ENCODE results near the gene HOXB8. TPM values are rescaled to one million over a fixed set of nuclear protein-coding genes. Genes with fewer than 3 reads are reported as not detected.

The HOXB8 gene
- total RNA-seq, 2 donors from 2014 or later = 0.09 to 0.97 TPM

DNA sequence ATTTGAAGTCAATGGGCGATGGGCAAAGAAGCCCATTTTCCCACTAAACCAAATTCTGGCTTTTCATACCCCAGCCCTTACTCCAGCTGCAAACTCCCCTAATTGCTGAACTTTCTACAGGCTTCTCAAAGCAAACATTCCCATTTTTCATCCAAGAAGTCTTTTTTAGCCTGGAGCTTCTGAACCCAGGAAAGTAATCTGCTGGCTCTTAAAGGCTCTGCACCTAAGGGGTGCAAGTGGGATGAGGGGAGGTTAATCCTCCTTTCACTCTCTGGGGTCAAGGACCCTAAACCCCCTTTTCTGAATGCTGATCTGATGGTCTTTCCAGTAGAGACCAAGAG is 6.6 kb downstream of the HOXB8 start:
- WGBS = 100% methylated on average over 1 of the region's 1 CpG
- Histone ChIP-seq H3K27me3 (replicated peaks; ENCODE audit: insufficient read depth) (peaks cover 55% of the 10 kb centered on the region), H3K9me3 (no peaks in the 10 kb centered on the region), H3K4me1 (replicated peaks) (peaks cover 3% of the 10 kb centered on the region), H3K36me3 (no peaks in the 10 kb centered on the region), H3K27ac (no peak overlapping the region), H3K4me3 (no peak overlapping the region)
- DNase-seq (ENCODE audit: low spot score) = no peak
- intact Hi-C loops (cut with DNase I) = no loop called here
- TF ChIP-seq POLR2AphosphoS5 (IDR thresholded peaks at IDR 0.05) = no peak
- TF ChIP-seq, protein P1, sequence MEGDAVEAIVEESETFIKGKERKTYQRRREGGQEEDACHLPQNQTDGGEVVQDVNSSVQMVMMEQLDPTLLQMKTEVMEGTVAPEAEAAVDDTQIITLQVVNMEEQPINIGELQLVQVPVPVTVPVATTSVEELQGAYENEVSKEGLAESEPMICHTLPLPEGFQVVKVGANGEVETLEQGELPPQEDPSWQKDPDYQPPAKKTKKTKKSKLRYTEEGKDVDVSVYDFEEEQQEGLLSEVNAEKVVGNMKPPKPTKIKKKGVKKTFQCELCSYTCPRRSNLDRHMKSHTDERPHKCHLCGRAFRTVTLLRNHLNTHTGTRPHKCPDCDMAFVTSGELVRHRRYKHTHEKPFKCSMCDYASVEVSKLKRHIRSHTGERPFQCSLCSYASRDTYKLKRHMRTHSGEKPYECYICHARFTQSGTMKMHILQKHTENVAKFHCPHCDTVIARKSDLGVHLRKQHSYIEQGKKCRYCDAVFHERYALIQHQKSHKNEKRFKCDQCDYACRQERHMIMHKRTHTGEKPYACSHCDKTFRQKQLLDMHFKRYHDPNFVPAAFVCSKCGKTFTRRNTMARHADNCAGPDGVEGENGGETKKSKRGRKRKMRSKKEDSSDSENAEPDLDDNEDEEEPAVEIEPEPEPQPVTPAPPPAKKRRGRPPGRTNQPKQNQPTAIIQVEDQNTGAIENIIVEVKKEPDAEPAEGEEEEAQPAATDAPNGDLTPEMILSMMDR (IDR thresholded peaks at IDR 0.05) = no peak
- TF ChIP-seq POLR2A (IDR thresholded peaks at IDR 0.05) = no peak

DNA sequence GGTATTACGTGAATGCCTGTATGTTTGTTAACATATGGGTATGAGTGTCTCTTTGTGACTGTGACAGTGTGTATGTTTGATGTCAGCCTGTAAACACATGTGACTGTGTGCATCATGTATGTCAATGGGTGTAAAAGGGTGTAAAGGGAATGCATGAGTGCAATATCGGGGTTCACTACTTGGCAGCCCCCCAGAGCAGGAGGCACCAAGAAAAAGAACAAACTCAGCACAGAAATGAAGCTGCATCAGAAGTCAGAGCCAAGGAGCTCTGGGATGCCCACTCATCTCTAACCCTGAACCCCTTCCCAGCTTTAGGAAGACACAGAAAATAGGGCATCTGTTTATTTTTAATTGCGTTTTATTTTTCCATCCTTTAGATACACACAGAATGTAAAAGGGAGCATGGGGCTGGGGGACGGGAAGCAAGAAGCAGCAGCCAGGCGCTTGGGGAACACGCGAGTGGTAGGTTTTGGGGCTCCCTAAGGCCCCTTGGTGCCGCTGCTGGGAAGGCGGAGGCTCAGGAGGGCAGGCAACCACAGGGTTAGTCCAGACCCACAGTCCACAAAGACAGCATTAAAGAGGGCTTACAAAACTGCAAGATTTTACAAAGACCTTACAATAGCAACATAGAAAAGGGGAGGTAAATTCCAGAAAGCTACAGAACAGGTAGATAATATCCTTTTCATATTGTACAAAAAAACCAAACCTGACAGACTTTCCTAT is 8.0 kb downstream of the HOXB8 start:
- H3K4me3 ChIP-seq = no peak overlapping the region
- no peaks in the 10 kb centered on the region for H3K36me3 ChIP-seq
- TF ChIP-seq POLR2AphosphoS5 (IDR thresholded peaks at IDR 0.05) = no peak
- TF ChIP-seq POLR2A (IDR thresholded peaks at IDR 0.05) = no peak
- TF ChIP-seq, protein P1 (IDR thresholded peaks at IDR 0.05) = no peak
- H3K9me3 ChIP-seq = no peaks in the 10 kb centered on the region
- no peak overlapping the region for H3K27ac ChIP-seq
- DNase-seq (ENCODE audit: low spot score) = no peak
- intact Hi-C loops (cut with DNase I) = no loop called here
- WGBS = 77% methylated on average over 9 of the region's 9 CpGs
- peaks cover 3% of the 10 kb centered on the region for H3K4me1 ChIP-seq (replicated peaks)
- peaks cover 60% of the 10 kb centered on the region for H3K27me3 ChIP-seq (replicated peaks; ENCODE audit: insufficient read depth)

DNA sequence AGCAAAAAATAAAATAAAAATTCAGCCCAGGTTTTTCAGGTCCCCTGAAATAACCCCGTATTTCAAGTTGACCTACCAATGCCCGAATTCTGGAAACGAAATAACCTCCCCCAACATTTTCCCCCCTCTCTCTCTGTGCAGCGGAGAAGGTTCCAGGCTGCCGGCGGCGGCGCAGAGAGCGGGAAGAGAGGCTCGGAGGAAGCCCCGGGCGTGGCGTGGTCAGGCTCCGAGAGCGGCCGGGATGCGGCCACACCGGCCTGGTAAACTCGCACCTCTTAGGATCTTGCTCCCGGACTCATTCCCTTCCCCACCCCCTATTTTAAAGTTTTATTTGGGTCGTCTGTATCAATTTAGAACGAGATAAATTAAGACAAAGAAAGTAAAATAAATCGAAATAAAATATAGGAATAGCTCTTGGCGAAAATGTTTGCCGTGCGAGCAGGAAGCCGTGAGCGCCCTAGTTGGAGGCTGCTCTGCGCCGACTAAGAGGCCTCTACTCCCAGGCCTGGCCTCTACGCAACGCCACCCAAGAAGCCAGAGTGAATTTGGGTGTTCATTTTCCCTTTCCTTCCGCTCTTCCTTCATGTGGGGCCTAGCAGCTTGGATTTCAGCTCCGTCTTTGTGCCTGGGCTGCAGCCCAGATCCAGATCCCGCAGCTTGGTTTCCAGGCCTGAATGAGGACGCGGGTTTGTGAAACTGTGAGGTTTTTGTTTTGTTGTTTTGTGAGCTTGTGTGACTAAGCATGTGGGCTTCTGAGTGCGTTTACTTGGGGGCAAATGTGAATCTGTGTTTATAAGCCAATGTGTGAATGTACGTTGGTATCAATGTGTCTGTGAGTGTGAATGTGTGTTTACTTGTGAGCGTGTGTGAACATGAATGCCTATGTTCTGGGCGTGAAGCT is 8.9 kb downstream of the HOXB8 start:
- DNase-seq (ENCODE audit: low spot score) = no peak
- no peak overlapping the region for H3K27ac ChIP-seq
- H3K27me3 ChIP-seq (replicated peaks; ENCODE audit: insufficient read depth) = peaks cover 61% of the 10 kb centered on the region
- no peaks in the 10 kb centered on the region for H3K9me3 ChIP-seq
- no peak overlapping the region for H3K4me3 ChIP-seq
- no peak for TF ChIP-seq POLR2A (IDR thresholded peaks at IDR 0.05)
- no peak for TF ChIP-seq POLR2AphosphoS5 (IDR thresholded peaks at IDR 0.05)
- TF ChIP-seq, protein P1 (IDR thresholded peaks at IDR 0.05) = no peak
- peaks cover 3% of the 10 kb centered on the region for H3K4me1 ChIP-seq (replicated peaks)
- WGBS = 65% methylated on average over 41 of the region's 41 CpGs
- H3K36me3 ChIP-seq = no peaks in the 10 kb centered on the region
- intact Hi-C loops (cut with DNase I) = no loop called here

DNA sequence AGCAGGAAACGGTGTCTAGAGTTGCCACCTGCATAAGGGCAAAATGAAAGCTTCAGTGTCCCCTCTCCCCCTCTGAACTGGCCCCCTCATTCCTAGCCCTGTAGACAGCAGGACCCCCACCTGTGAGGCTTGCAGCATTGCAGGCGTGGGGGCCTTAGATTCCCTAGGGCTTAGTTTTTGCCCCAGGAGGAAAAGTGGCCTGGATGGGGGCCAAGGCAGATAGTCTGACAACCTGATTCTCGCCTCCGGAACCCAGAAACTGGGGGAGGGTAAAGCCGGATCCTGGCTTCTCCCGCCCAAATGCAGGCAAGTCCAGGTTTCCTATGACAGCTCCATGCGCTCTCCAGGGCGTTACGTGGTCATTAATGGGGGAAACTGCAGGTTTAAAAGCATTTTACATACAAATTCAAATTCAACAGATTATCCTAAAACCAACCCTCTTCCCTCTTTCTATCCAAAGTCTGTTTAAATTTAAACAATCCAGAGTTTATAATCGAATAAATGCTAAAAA is 9.6 kb downstream of the HOXB8 start:
- Histone ChIP-seq H3K4me3 (no peak overlapping the region), H3K4me1 (replicated peaks) (peaks cover 3% of the 10 kb centered on the region), H3K27ac (no peak overlapping the region), H3K9me3 (no peaks in the 10 kb centered on the region), H3K36me3 (no peaks in the 10 kb centered on the region), H3K27me3 (replicated peaks; ENCODE audit: insufficient read depth) (peaks cover 62% of the 10 kb centered on the region)
- DNase-seq (ENCODE audit: low spot score) = no peak
- intact Hi-C loops (cut with DNase I) = no loop called here
- WGBS = 44% methylated on average over 10 of the region's 10 CpGs
- TF ChIP-seq, protein P1 (IDR thresholded peaks at IDR 0.05) = no peak
- TF ChIP-seq POLR2A (IDR thresholded peaks at IDR 0.05) = no peak
- TF ChIP-seq POLR2AphosphoS5 (IDR thresholded peaks at IDR 0.05) = no peak

All from prostate gland (tissue), 2 donors.